Fibroblast of villous mesenchyme (primary cell): ENCODE data around the gene RNF14. TPM values are rescaled to one million over a fixed set of nuclear protein-coding genes. Genes with fewer than 3 reads are reported as not detected.

Experiments
- DNase-seq: peaks from one replicate; pipeline ENCODE4 v3.0.0-alpha.2; 2010; ENCODE audit warnings: low read depth
- H3K4me3 ChIP-seq: 2 replicates; pipeline ENCODE4 v1.5.1; 2011; ENCODE audit warnings: low read depth, mild to moderate bottlenecking, low read length
- CTCF ChIP-seq: IDR thresholded peaks from 2 replicates; pipeline ENCODE4 v1.5.1; 2012; ENCODE audit warnings: low read depth, mild to moderate bottlenecking, low read length; ENCODE audit not compliant: insufficient read depth
- total RNA-seq: library from RNA; depleted of rRNA; stranded (reverse); fragments of >200 nt; gene quantifications from 2 replicates; pipeline ENCODE4 v1.2.3, GENCODE V29; 2012

The RNF14 gene
- total RNA-seq, 1 donor: 76.9 TPM

DNA sequence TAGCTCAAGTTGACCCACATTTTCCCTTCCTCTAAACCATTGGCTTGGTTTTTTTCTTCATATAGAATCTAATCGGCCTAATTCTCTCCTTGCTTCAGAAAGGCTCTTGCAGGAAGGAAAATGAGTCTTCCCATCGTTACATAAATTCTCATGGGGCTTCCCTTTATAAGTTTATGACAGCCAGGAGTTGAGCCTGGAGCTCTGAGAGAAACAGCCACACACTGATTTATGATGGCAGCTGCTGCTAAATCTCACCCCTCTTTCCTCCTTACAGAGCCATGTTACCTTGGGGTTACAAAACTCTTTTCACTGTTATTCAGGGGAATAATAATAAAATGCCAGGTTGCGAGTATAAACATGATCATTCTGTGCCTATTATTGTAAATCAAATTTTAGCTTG, 5.2 kb upstream of the RNF14 start:
- DNase-seq: no peak
- no peak overlapping the region for H3K4me3 ChIP-seq
- no peak for TF ChIP-seq CTCF

DNA sequence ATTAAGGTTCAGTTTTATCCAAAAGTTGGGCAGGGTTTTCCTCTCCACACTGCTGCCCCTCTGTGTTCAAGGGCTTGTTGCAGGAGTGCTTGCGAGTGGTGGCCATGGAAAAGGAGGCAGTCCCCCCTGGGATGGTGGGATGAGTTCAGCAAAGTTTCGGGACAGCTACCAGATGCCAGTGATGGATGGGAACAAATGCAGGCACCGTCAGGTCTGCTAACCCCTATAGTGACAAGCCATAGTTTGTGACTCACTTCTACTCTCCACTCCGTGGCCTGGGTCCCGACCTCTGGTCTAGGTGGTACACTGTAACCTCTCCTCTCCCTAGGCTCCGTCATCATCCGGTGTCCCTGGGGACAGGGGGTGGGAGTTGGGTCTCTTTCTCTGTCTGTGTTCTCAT, 3.8 kb upstream of the RNF14 start:
- DNase-seq: no peak
- H3K4me3 ChIP-seq: no peak overlapping the region
- no peak for TF ChIP-seq CTCF

DNA sequence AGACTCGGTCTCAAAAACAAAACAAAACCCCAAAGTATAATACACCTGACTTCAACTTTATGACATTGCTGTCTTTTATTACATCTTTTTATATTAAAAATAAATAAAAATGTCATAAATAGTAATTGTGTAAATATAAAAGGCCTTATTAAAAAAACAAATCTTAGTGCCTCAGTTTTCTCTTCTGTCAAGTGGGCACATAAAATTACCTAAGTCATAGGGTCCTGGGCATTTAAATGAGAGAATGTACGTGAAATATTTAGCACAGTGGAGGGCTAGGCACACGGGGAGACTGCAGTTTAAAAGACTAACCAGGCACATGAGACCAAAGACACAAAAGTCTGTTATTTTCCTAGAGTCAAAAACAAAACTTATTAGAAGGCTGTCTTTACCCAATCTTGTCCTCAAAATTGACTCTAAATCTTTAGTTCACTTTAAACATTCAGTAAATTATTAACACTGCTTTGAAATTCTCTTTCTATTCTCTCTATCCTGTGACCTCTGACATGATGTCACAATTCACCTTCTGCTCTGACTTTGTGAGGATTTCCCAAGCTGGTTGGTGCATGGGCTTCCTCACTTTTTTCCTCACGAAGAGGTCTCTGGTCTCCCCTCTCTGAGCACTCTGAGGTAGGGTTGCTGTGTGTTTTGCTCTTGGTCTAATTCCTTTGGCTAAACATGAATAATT, 2.5 kb upstream of the RNF14 start:
- H3K4me3 ChIP-seq: no peak overlapping the region
- no peak for TF ChIP-seq CTCF
- no peak for DNase-seq

DNA sequence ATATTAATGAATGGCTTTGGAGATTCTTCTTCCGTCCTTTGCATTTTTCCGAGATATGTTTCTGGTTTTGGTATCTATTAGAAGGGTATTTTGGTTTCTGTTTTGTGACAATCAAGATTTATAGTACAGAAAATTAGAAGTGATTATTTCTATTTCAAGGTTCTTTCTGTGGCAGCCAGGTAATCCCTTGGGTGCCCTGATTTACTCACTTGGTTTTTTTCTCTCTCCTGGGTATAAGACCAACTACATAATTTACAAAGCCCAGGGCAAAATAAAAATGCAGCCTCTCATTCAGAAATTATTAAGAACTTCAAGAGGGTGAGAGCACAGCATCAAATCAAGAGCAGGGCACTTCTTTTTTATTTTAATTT, 2.0 kb upstream of the RNF14 start:
- DNase-seq: no peak
- TF ChIP-seq CTCF: no peak
- H3K4me3 ChIP-seq: no peak overlapping the region

DNA sequence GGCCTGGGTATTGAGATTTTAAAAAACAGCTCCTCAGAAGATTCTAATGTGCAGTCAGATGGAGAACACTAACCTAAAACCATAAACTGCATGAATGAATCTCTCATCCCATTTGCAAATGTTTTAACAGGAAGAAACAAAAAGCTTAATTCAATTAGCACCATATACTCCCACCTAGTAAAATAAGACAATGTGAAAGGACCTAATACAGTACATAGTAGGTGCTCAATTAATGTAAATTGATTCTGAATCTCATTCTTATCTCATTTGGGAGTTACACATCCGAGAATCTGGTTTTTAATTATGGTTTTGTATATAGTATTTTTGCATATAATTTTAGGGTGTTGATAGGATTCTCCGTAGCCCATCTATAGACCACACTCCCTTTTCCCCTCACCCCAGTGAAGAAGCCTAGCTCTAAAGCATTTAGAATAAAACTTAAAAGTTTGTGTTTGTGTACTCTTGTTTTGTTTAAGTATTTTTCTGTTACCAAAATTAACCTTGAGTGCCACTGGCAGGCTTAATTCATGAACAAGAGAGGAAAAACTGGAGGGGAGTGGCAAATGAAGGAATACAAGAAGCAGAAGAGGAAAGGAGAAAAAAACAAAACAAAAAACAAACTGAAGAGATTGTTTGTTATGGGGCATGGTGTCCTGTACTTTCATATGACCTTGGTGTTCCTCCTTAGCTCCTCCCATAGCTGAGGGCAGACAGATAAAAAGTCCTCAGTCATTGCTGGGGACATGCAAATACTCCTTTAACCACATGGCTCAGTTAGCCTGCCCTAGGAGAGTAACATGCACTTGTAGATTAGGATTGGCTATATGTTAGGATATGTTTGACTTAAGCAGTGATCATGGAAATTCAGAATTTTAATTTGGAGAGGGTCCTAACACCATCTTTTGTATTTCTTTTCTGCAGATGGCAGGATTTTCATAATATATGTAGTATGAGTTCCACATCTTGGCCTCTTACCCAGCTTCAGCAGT, 1.2 kb downstream of the RNF14 start:
- DNase-seq: peak; percentile 32
- peak overlapping the region; percentile 80 for H3K4me3 ChIP-seq
- no peak for TF ChIP-seq CTCF

GRCh38 chr5:141973871-141974595, 5.1 kb downstream of the RNF14 start:
- no peak overlapping the region for H3K4me3 ChIP-seq
- no peak for TF ChIP-seq CTCF
- DNase-seq: peak; percentile 74
